Panc1 (cell line): ENCODE data around the gene LARP1.

ENCODE experiments used
- POLR2AphosphoS5 ChIP-seq: IDR thresholded peaks from 2 replicates; pipeline ENCODE4 v1.6.1; 2012; ENCODE audit warnings: mild to moderate bottlenecking, low read depth, low read length, moderate library complexity
- SIN3A ChIP-seq: IDR thresholded peaks from 2 replicates; pipeline ENCODE4 v1.6.1; 2012; ENCODE audit warnings: low read depth, mild to moderate bottlenecking, low read length, moderate library complexity, borderline replicate concordance; ENCODE audit not compliant: insufficient read depth
- TCF7L2 ChIP-seq: IDR thresholded peaks from 2 replicates; pipeline ENCODE4 v1.6.1; 2011; ENCODE audit warnings: mild to moderate bottlenecking, low read depth, low read length, inconsistent platforms
- TF ChIP-seq, protein P1 (sequence below): fragments of 450-650 bp; IDR thresholded peaks from 2 replicates; pipeline ENCODE4 v1.5.1; 2017; ENCODE audit warnings: mild to moderate bottlenecking
- TF ChIP-seq, protein P2 (sequence below), 2 experiments: IDR thresholded peaks; 2 replicates each; pipeline ENCODE4 v1.6.1; 2011 to 2012; ENCODE audit warnings: low read depth in 2 of 2, control low read depth in 1 of 2, low read length in 1 of 2, mild to moderate bottlenecking in 1 of 2, moderate library complexity in 1 of 2; ENCODE audit not compliant: insufficient read depth in 1 of 2

DNA sequence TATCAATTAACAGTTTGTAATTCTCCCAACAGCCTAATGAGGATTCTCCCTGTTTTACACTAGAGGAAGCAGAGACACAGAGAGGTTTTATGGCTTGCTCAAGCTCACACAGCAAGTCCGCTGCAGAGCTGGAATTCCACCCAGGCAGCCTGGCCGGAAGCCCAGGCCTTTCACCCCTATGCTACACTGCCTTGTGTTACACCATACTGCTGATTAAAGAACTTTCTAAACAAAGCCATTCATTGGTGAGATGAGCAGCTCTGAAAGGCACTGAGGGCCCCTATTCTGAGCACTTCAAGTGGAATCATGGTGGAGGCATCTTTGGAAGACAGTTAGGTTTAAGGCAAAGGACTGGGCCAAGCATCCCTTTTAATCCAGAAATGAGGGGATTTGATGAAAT is 14.7 kb upstream of the LARP1 start:
- TF ChIP-seq POLR2AphosphoS5 (no peak), TCF7L2 (no peak), SIN3A (no peak)
- TF ChIP-seq, protein P1, sequence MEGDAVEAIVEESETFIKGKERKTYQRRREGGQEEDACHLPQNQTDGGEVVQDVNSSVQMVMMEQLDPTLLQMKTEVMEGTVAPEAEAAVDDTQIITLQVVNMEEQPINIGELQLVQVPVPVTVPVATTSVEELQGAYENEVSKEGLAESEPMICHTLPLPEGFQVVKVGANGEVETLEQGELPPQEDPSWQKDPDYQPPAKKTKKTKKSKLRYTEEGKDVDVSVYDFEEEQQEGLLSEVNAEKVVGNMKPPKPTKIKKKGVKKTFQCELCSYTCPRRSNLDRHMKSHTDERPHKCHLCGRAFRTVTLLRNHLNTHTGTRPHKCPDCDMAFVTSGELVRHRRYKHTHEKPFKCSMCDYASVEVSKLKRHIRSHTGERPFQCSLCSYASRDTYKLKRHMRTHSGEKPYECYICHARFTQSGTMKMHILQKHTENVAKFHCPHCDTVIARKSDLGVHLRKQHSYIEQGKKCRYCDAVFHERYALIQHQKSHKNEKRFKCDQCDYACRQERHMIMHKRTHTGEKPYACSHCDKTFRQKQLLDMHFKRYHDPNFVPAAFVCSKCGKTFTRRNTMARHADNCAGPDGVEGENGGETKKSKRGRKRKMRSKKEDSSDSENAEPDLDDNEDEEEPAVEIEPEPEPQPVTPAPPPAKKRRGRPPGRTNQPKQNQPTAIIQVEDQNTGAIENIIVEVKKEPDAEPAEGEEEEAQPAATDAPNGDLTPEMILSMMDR: no peak
- TF ChIP-seq, protein P2, sequence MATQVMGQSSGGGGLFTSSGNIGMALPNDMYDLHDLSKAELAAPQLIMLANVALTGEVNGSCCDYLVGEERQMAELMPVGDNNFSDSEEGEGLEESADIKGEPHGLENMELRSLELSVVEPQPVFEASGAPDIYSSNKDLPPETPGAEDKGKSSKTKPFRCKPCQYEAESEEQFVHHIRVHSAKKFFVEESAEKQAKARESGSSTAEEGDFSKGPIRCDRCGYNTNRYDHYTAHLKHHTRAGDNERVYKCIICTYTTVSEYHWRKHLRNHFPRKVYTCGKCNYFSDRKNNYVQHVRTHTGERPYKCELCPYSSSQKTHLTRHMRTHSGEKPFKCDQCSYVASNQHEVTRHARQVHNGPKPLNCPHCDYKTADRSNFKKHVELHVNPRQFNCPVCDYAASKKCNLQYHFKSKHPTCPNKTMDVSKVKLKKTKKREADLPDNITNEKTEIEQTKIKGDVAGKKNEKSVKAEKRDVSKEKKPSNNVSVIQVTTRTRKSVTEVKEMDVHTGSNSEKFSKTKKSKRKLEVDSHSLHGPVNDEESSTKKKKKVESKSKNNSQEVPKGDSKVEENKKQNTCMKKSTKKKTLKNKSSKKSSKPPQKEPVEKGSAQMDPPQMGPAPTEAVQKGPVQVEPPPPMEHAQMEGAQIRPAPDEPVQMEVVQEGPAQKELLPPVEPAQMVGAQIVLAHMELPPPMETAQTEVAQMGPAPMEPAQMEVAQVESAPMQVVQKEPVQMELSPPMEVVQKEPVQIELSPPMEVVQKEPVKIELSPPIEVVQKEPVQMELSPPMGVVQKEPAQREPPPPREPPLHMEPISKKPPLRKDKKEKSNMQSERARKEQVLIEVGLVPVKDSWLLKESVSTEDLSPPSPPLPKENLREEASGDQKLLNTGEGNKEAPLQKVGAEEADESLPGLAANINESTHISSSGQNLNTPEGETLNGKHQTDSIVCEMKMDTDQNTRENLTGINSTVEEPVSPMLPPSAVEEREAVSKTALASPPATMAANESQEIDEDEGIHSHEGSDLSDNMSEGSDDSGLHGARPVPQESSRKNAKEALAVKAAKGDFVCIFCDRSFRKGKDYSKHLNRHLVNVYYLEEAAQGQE (IDR thresholded peaks at IDR 0.05; ENCODE audit: insufficient read depth in 1 of 2, low read depth in 2 of 2, low read length in 1 of 2): no peak
